ENCODE results near the gene COPZ2.

- TF ChIP-seq SUZ12 (IDR thresholded peaks at IDR 0.05) (no peak), FOXA1 (IDR thresholded peaks at IDR 0.05) (no peak)
Observed at GRCh38 chr17:48036693-48037035, 933 bp downstream of the COPZ2 start.

All from HEK293T (cell line).